ENCODE results near the gene POM121L2. TPM values are rescaled to one million over a fixed set of nuclear protein-coding genes. Genes with fewer than 3 reads are reported as not detected.

The POM121L2 gene
- total and polyA plus RNA-seq, 10 of the 15 experiments (the other 5 are each of a cell fraction or from before 2014, with no cell fraction given): 0.04 TPM; not detected in 9

DNA sequence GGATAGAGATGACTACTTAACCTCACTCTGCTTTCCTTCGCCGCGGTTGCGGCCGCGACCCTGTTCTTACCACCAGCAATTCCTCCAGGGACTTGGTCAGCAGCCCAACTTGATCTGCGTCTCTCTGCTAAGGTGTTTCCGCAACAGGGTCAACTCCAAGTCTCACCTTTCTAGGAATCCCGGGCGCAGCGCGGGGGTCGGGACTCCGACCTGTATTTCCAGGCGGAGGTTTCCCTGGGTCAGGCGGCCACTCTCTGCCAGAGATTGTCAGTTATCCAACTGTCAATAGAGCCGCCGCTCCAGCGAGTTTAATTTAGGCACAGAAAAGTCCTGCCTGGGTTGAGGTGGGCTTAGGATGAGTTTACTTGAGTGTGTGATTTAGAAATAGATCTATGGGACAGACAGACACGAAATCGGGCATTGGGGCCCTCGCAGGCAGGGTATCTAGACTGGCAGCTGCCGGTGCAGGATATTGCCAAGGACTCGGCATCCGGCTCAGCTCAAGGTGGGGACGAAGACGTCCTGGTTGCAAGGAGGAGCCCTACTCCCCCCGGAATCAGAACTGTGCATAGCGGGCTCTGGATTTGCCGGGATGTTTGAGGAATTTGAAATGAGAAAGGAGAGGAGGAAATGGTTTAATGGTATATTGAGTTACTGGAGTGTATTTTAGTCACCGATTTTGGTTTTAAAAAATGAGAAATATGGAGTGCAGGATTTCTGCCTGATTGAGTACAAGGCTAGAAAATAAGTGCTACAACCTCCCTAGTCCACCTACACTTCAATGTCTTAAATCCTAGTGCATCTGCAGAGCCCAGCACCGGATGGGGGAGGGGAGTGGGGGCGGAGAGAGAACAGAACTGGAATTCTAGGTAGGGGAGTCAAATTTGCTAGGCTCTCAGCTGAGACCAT, 23.7 kb downstream of the POM121L2 start:
- DNase-seq (ENCODE audit: low read depth, low spot score) (no peak), ATAC-seq (peak; percentile 74), FAIRE-seq (no peak)
- H3K4me1 ChIP-seq (ENCODE audit: control insufficient read depth, insufficient read depth, low read length): no peaks in the 10 kb centered on the region; the same call in 1 of the 2 replicates
- 25% methylated on average over 33 of the region's 33 CpGs for WGBS (ENCODE audit: insufficient coverage, insufficient replicate concordance, low lambda C conversion rate, missing lambda C conversion rate)
- H3K9ac ChIP-seq (ENCODE audit: control insufficient read depth, insufficient read depth, low read length): no peak overlapping the region
- ChIA-PET CTCF (interaction anchor here (1.6 kb wide), 1 partner anchor 321 kb away, joined by 3 read pairs; no protein-coding TSS in a partner anchor), RAD21 (ENCODE audit: unreplicated experiment) (no interaction called here), SMC1A (ENCODE audit: uncharacterized antibody, unreplicated experiment) (no interaction called here), POLR2A (no interaction called here)
- no peaks in the 10 kb centered on the region for H4K20me1 ChIP-seq (ENCODE audit: control insufficient read depth, insufficient read depth)
- peaks cover 8% of the 10 kb centered on the region for H3K9me3 ChIP-seq (replicated peaks; ENCODE audit: control insufficient read depth, insufficient read depth, low read length)
- H3K27me3 ChIP-seq (replicated peaks in 1 of 2; ENCODE audit: control insufficient read depth in 2 of 2, insufficient read depth in 2 of 2, low read length in 1 of 2): no peaks in the 10 kb centered on the region
- in situ Hi-C loops (cut with MboI) (no loop called here), intact Hi-C loops (cut with micrococcal nuclease; ENCODE audit: unreplicated experiment) (no loop called here)
- peak overlapping the region; percentile 69 for H3K4me2 ChIP-seq (ENCODE audit: control insufficient read depth, insufficient read depth)
- peak overlapping the region; percentile 42 for H3K4me3 ChIP-seq
- no peak overlapping the region for H3K27ac ChIP-seq (ENCODE audit: control insufficient read depth, insufficient read depth)
- no peaks in the 10 kb centered on the region for H3K36me3 ChIP-seq (ENCODE audit: control insufficient read depth in 2 of 2, insufficient read depth in 2 of 2, low read length in 1 of 2)
- peak overlapping the region; percentile 52 for H2AFZ ChIP-seq (ENCODE audit: control insufficient read depth, low read depth, low read length)
- BruUV-seq (replicated peaks): no TSS peak
- no peaks in the 10 kb centered on the region for H3K79me2 ChIP-seq (ENCODE audit: control insufficient read depth, insufficient read depth, low read length)
- TF ChIP-seq CEBPZ (IDR thresholded peaks at IDR 0.05; ENCODE audit: low read depth, low read length) (no peak), PAX8 (IDR thresholded peaks at IDR 0.05) (no peak), CBX5 (IDR thresholded peaks at IDR 0.05; ENCODE audit: low read depth) (no peak), TCF7 (IDR thresholded peaks at IDR 0.05; ENCODE audit: borderline replicate concordance) (no peak), IRF4 (IDR thresholded peaks at IDR 0.05; ENCODE audit: low read depth, low read length) (no peak), E2F4 (IDR thresholded peaks at IDR 0.05; ENCODE audit: low read depth, low read length) (no peak), NFYA (IDR thresholded peaks at IDR 0.05; ENCODE audit: borderline replicate concordance, low read depth, low read length) (no peak), BCLAF1 (IDR thresholded peaks at IDR 0.05) (no peak), CEBPB (IDR thresholded peaks at IDR 0.05; ENCODE audit: borderline replicate concordance in 1 of 2, low read depth in 2 of 2, low read length in 2 of 2) (no peak), RUNX3 (IDR thresholded peaks at IDR 0.05; ENCODE audit: low read length) (no peak), SMAD5 (IDR thresholded peaks at IDR 0.05; ENCODE audit: low read depth) (no peak)
- TF ChIP-seq, protein P1, sequence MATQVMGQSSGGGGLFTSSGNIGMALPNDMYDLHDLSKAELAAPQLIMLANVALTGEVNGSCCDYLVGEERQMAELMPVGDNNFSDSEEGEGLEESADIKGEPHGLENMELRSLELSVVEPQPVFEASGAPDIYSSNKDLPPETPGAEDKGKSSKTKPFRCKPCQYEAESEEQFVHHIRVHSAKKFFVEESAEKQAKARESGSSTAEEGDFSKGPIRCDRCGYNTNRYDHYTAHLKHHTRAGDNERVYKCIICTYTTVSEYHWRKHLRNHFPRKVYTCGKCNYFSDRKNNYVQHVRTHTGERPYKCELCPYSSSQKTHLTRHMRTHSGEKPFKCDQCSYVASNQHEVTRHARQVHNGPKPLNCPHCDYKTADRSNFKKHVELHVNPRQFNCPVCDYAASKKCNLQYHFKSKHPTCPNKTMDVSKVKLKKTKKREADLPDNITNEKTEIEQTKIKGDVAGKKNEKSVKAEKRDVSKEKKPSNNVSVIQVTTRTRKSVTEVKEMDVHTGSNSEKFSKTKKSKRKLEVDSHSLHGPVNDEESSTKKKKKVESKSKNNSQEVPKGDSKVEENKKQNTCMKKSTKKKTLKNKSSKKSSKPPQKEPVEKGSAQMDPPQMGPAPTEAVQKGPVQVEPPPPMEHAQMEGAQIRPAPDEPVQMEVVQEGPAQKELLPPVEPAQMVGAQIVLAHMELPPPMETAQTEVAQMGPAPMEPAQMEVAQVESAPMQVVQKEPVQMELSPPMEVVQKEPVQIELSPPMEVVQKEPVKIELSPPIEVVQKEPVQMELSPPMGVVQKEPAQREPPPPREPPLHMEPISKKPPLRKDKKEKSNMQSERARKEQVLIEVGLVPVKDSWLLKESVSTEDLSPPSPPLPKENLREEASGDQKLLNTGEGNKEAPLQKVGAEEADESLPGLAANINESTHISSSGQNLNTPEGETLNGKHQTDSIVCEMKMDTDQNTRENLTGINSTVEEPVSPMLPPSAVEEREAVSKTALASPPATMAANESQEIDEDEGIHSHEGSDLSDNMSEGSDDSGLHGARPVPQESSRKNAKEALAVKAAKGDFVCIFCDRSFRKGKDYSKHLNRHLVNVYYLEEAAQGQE (IDR thresholded peaks at IDR 0.05; ENCODE audit: low read depth, low read length): no peak

All from GM12878 (cell line).